CD4-positive, alpha-beta T cell treated with Interleukin-1 beta for 1 hour (primary cell): Measurements from ENCODE around the gene PDE6A.
A peak's percentile ranks its signal among the peaks of the same experiment; 100 is the strongest.

Source experiments
- DNase-seq, 2 donors: peaks; one replicate each; pipeline ENCODE4 v3.0.0-alpha.2; 2020 to 2022

Gene PDE6A

GRCh38 chr5:149857499-149857898, 87.1 kb downstream of the PDE6A start:
- no peak for DNase-seq

- DNase-seq: no peak
These were observed 89.2 kb downstream of the PDE6A start for GRCh38 chr5:149855366-149855765.

- no peak for DNase-seq
These were observed 89.7 kb downstream of the PDE6A start for GRCh38 chr5:149854866-149855265.

GRCh38 chr5:149853701-149854100, 90.9 kb downstream of the PDE6A start:
- DNase-seq: no peak

- no peak for DNase-seq
These were observed 91.3 kb downstream of the PDE6A start for GRCh38 chr5:149853331-149853648.

GRCh38 chr5:149852641-149853330, 91.8 kb downstream of the PDE6A start:
- DNase-seq: peak; percentile 29 to 35

- DNase-seq: no peak
These were observed 93.4 kb downstream of the PDE6A start for GRCh38 chr5:149851211-149851610.

- no peak for DNase-seq
These were observed 94.4 kb downstream of the PDE6A start for GRCh38 chr5:149849966-149850910.

GRCh38 chr5:149849280-149849965, 95.2 kb downstream of the PDE6A start:
- DNase-seq: no peak

- DNase-seq: no peak
These were observed 97.0 kb downstream of the PDE6A start for GRCh38 chr5:149847611-149848010.

GRCh38 chr5:149846021-149846420, 98.6 kb downstream of the PDE6A start:
- DNase-seq: no peak

GRCh38 chr5:149845601-149846000, 99.0 kb downstream of the PDE6A start:
- no peak for DNase-seq

- no peak for DNase-seq
These were observed 102.5 kb downstream of the PDE6A start for GRCh38 chr5:149841851-149842793.

GRCh38 chr5:149840226-149840825, 104.3 kb downstream of the PDE6A start:
- no peak for DNase-seq

GRCh38 chr5:149839761-149840160, 104.8 kb downstream of the PDE6A start:
- DNase-seq: no peak

- no peak for DNase-seq
These were observed 105.5 kb downstream of the PDE6A start for GRCh38 chr5:149838881-149839739.

GRCh38 chr5:149837680-149838269, 106.8 kb downstream of the PDE6A start:
- DNase-seq: no peak

- no peak for DNase-seq
These were observed 108.0 kb downstream of the PDE6A start for GRCh38 chr5:149836451-149837139.

GRCh38 chr5:149834246-149834855, 110.2 kb downstream of the PDE6A start:
- peak; percentile 47 to 63 for DNase-seq
